ENCODE data around the gene TNRC6A.
"Not testable (repeated sequence)": the region's sequence is repeated elsewhere in the genome, so short reads cannot be mapped to it uniquely, and the experiment has no call there.

TNRC6A gene

GRCh38 chr16:24841291-24841690, 111.8 kb downstream of the TNRC6A start:
- Histone ChIP-seq H3K4me3 (ENCODE audit: low read length) (no peak overlapping the region), H3K4me2 (ENCODE audit: low read length) (no peak overlapping the region), H3K27ac (ENCODE audit: low read length) (no peak overlapping the region), H3K79me2 (ENCODE audit: low read length) (no peaks in the 10 kb centered on the region), H3K4me1 (ENCODE audit: low read length) (no peaks in the 10 kb centered on the region), H3K9ac (ENCODE audit: low read length) (no peak overlapping the region), H2AFZ (ENCODE audit: low read depth, low read length) (no peak overlapping the region), H3K36me3 (replicated peaks; ENCODE audit: low read depth, low read length) (no peaks in the 10 kb centered on the region), H3K27me3 (ENCODE audit: low read depth, low read length) (no peaks in the 10 kb centered on the region), H3K9me3 (ENCODE audit: insufficient read depth, low read length) (no peaks in the 10 kb centered on the region), H4K20me1 (ENCODE audit: insufficient read depth, low read length) (no peaks in the 10 kb centered on the region)
- no peak for TF ChIP-seq EZH2phosphoT487 (IDR thresholded peaks at IDR 0.05; ENCODE audit: low read depth)
- no peak for TF ChIP-seq CTCF (IDR thresholded peaks at IDR 0.05; ENCODE audit: low read depth, low read length)

- Histone ChIP-seq H3K9ac (ENCODE audit: low read length) (no peak overlapping the region), H3K4me3 (ENCODE audit: low read length) (no peak overlapping the region), H3K27ac (ENCODE audit: low read length) (no peak overlapping the region), H3K36me3 (replicated peaks; ENCODE audit: low read depth, low read length) (no peaks in the 10 kb centered on the region), H2AFZ (ENCODE audit: low read depth, low read length) (no peak overlapping the region), H3K4me2 (ENCODE audit: low read length) (no peak overlapping the region), H3K4me1 (ENCODE audit: low read length) (no peaks in the 10 kb centered on the region), H3K9me3 (ENCODE audit: insufficient read depth, low read length) (no peaks in the 10 kb centered on the region), H4K20me1 (ENCODE audit: insufficient read depth, low read length) (no peaks in the 10 kb centered on the region), H3K27me3 (ENCODE audit: low read depth, low read length) (no peaks in the 10 kb centered on the region), H3K79me2 (ENCODE audit: low read length) (no peaks in the 10 kb centered on the region)
- TF ChIP-seq CTCF (IDR thresholded peaks at IDR 0.05; ENCODE audit: low read depth, low read length) (no peak), EZH2phosphoT487 (IDR thresholded peaks at IDR 0.05; ENCODE audit: low read depth) (no peak)
Measured at GRCh38 chr16:24844101-24845030, 114.9 kb downstream of the TNRC6A start.

GRCh38 chr16:24845031-24845365, 115.5 kb downstream of the TNRC6A start:
- H3K4me3 ChIP-seq (ENCODE audit: low read length); H3K79me2 ChIP-seq (ENCODE audit: low read length); H3K4me1 ChIP-seq (ENCODE audit: low read length); H3K9me3 ChIP-seq (ENCODE audit: insufficient read depth, low read length); H3K36me3 ChIP-seq (replicated peaks; ENCODE audit: low read depth, low read length); H3K4me2 ChIP-seq (ENCODE audit: low read length); H3K27me3 ChIP-seq (ENCODE audit: low read depth, low read length); H2AFZ ChIP-seq (ENCODE audit: low read depth, low read length); H4K20me1 ChIP-seq (ENCODE audit: insufficient read depth, low read length); H3K27ac ChIP-seq (ENCODE audit: low read length); H3K9ac ChIP-seq (ENCODE audit: low read length): not testable (repeated sequence)

GRCh38 chr16:24845726-24846547, 116.5 kb downstream of the TNRC6A start, which contains the start of gene SLC5A11:
Gene SLC5A11, plus strand, starts transcription at chr16:24845963. Its CDS starts 12,681 bp downstream, at chr16:24858644.
- H3K4me2 ChIP-seq (ENCODE audit: low read length) = no peak within 1 kb of the TSS
- H3K27ac ChIP-seq (ENCODE audit: low read length) = no peak within 1 kb of the TSS
- no peaks in the 10 kb centered on the region for H3K36me3 ChIP-seq (replicated peaks; ENCODE audit: low read depth, low read length)
- no peak within 1 kb of the TSS for H2AFZ ChIP-seq (ENCODE audit: low read depth, low read length)
- H3K79me2 ChIP-seq (ENCODE audit: low read length) = no peaks in the 10 kb centered on the region
- H3K27me3 ChIP-seq (ENCODE audit: low read depth, low read length) = no peaks in the 10 kb centered on the region
- TF ChIP-seq EZH2phosphoT487 (IDR thresholded peaks at IDR 0.05; ENCODE audit: low read depth) = no peak
- TF ChIP-seq CTCF (IDR thresholded peaks at IDR 0.05; ENCODE audit: low read depth, low read length) = no peak
- no peak within 1 kb of the TSS for H3K9ac ChIP-seq (ENCODE audit: low read length)
- H3K4me1 ChIP-seq (ENCODE audit: low read length) = no peaks in the 10 kb centered on the region
- H3K4me3 ChIP-seq (ENCODE audit: low read length) = no peak within 1 kb of the TSS
- H3K9me3 ChIP-seq (ENCODE audit: insufficient read depth, low read length) = no peaks in the 10 kb centered on the region
- no peaks in the 10 kb centered on the region for H4K20me1 ChIP-seq (ENCODE audit: insufficient read depth, low read length)
